GM12878 (cell line): ENCODE measurements around the gene RPRD1A. TPM values are rescaled to one million over a fixed set of nuclear protein-coding genes. Genes with fewer than 3 reads are reported as not detected.

ENCODE experiments used
- ATAC-seq: fragments of 200-7000 bp; cut with Tn5 transposase; 3 replicates; pipeline ENCODE4 v1.9.1; 2020; ENCODE audit warnings: mild to moderate bottlenecking, moderate library complexity
- BruUV-seq: library from RNA; stranded (reverse); fragments of 400-500 nt; replicated peaks from 2 replicates; lab custom pipeline; 2021; lab: Mats Ljungman, UMichigan
- CTCF ChIA-PET: fragments of 300-600 bp; sonication (Branson Sonifier 250); formaldehyde crosslinking; extraction: SDS; loops from one replicate; lab custom pipeline; 2021; ENCODE audit warnings: inconsistent platforms; lab: Yijun Ruan, JAX
- POLR2A ChIA-PET: fragments of 350-600 bp; formaldehyde crosslinking; extraction: SDS; loops from one replicate; lab custom pipeline; 2021; ENCODE audit warnings: inconsistent platforms; lab: Charles Lee
- RAD21 ChIA-PET: fragments of 300-600 bp; sonication (Branson Sonifier 250); formaldehyde crosslinking; loops from one replicate; lab custom pipeline; 2023; ENCODE audit warnings: antibody characterized with exemption; ENCODE audit not compliant: unreplicated experiment; lab: Charles Lee
- SMC1A ChIA-PET: fragments of 300-600 bp; sonication (Branson Sonifier 250); formaldehyde crosslinking; loops from one replicate; lab custom pipeline; 2023; ENCODE audit not compliant: unreplicated experiment, uncharacterized antibody; lab: Charles Lee
- DNase-seq: peaks from one replicate; pipeline ENCODE4 v3.0.0-alpha.2; 2011; ENCODE audit warnings: low read depth, low spot score
- FAIRE-seq: peaks from 3 replicates; lab custom pipeline; 2011; peaks lifted over from hg19 to GRCh38; lab: Jason Lieb, UNC
- H2AFZ ChIP-seq: 2 replicates; pipeline ENCODE4 v1.6.0; 2011; ENCODE audit warnings: low read depth, low read length, control low read depth; ENCODE audit not compliant: control insufficient read depth
- H3K27ac ChIP-seq: 2 replicates; pipeline ENCODE4 v1.5.1; 2011; ENCODE audit warnings: control low read depth; ENCODE audit not compliant: control insufficient read depth, insufficient read depth
- H3K27me3 ChIP-seq, 2 experiments: replicated peaks in 1 of 2; 2 replicates each; pipeline versions ENCODE4 v1.6.0 to v1.6.1; 2011; ENCODE audit warnings: low read length in 1 of 2; ENCODE audit not compliant: control insufficient read depth in 2 of 2, insufficient read depth in 2 of 2
- H3K36me3 ChIP-seq, 2 experiments: 2 replicates each; pipeline ENCODE4 v1.5.1; 2011; ENCODE audit warnings: low read length in 1 of 2; ENCODE audit not compliant: control insufficient read depth in 2 of 2, insufficient read depth in 2 of 2
- H3K4me1 ChIP-seq: 2 replicates; pipeline ENCODE4 v1.6.1; 2011; ENCODE audit warnings: mild to moderate bottlenecking, low read length, moderate library complexity, mixed read lengths; ENCODE audit not compliant: control insufficient read depth, insufficient read depth
- H3K4me2 ChIP-seq: 2 replicates; pipeline ENCODE4 v1.6.0; 2011; ENCODE audit warnings: control low read depth; ENCODE audit not compliant: control insufficient read depth, insufficient read depth
- H3K4me3 ChIP-seq: fragments of 200-600 bp; sonication (generic); 2 replicates; pipeline ENCODE4 v1.5.1; 2016
- H3K79me2 ChIP-seq: 2 replicates; pipeline ENCODE4 v1.6.0; 2011; ENCODE audit warnings: low read length; ENCODE audit not compliant: control insufficient read depth, insufficient read depth
- H3K9ac ChIP-seq: 2 replicates; pipeline ENCODE4 v1.8.0; 2011; ENCODE audit warnings: low read length, control low read depth, mixed read lengths; ENCODE audit not compliant: control insufficient read depth, insufficient read depth
- H3K9me3 ChIP-seq: replicated peaks from 3 replicates; pipeline ENCODE4 v1.5.1; 2011; ENCODE audit warnings: mild to moderate bottlenecking, low read length; ENCODE audit not compliant: control insufficient read depth, insufficient read depth
- H4K20me1 ChIP-seq: 2 replicates; pipeline ENCODE4 v1.6.0; 2011; ENCODE audit not compliant: control insufficient read depth, insufficient read depth
- BMI1 ChIP-seq: fragments of 450-650 bp; IDR thresholded peaks from 2 replicates; pipeline ENCODE4 v1.6.1; 2016; ENCODE audit warnings: mild to moderate bottlenecking, moderate library complexity, borderline replicate concordance
- CBX5 ChIP-seq: sonication (generic); IDR thresholded peaks from 2 replicates; pipeline ENCODE4 v1.6.1; 2016; ENCODE audit warnings: low read depth, moderate library complexity, mild to moderate bottlenecking, inconsistent platforms
- CREM ChIP-seq: IDR thresholded peaks from 2 replicates; pipeline ENCODE4 v1.6.1; 2014; ENCODE audit warnings: antibody characterized with exemption, low read depth
- CTCF ChIP-seq, 3 experiments: IDR thresholded peaks in 2 of 3; conservative IDR thresholded peaks in 1 of 3; 2 replicates each; pipeline ENCODE4 v1.5.1; 2011; ENCODE audit warnings: low read depth in 3 of 3, low read length in 3 of 3, mild to moderate bottlenecking in 3 of 3, control low read depth in 2 of 3, moderate library complexity in 2 of 3, inconsistent platforms in 1 of 3, mixed read lengths in 1 of 3; ENCODE audit not compliant: control insufficient read depth in 2 of 3, insufficient read depth in 1 of 3; ENCODE audit errors: extremely low read depth in 1 of 3
- EZH2 ChIP-seq: IDR thresholded peaks from 2 replicates; pipeline ENCODE4 v1.6.1; 2012; ENCODE audit warnings: low read depth, mild to moderate bottlenecking, control low read depth, inconsistent platforms, low read length, borderline replicate concordance; ENCODE audit not compliant: control insufficient read depth
- KAT2A ChIP-seq: conservative IDR thresholded peaks from 2 replicates; pipeline ENCODE4 v1.6.1; 2011; ENCODE audit warnings: low read depth, low read length; ENCODE audit not compliant: control insufficient read depth
- KDM1A ChIP-seq: fragments of 200-600 bp; sonication (generic); IDR thresholded peaks from 2 replicates; pipeline ENCODE4 v1.6.1; 2016; ENCODE audit warnings: borderline replicate concordance
- NFIC ChIP-seq: IDR thresholded peaks from 2 replicates; pipeline ENCODE4 v1.6.1; 2012; ENCODE audit warnings: low read depth, mild to moderate bottlenecking, inconsistent platforms, low read length, moderate library complexity
- PKNOX1 ChIP-seq: fragments of 450-650 bp; IDR thresholded peaks from 2 replicates; pipeline ENCODE4 v1.6.1; 2016; ENCODE audit warnings: mild to moderate bottlenecking
- POLR2AphosphoS2 ChIP-seq: IDR thresholded peaks from 2 replicates; pipeline ENCODE4 v1.6.1; 2011; ENCODE audit warnings: low read depth, mild to moderate bottlenecking, low read length, improper control_type of control experiment, moderate library complexity
- RB1 ChIP-seq: fragments of 450-650 bp; formaldehyde crosslinking; IDR thresholded peaks from 2 replicates; pipeline ENCODE4 v1.6.1; 2017; ENCODE audit warnings: mild to moderate bottlenecking, borderline replicate concordance
- RBBP5 ChIP-seq: fragments of 200-600 bp; sonication (generic); conservative IDR thresholded peaks from 2 replicates; pipeline ENCODE4 v1.6.1; 2016
- USF2 ChIP-seq: IDR thresholded peaks from 2 replicates; pipeline ENCODE4 v1.6.1; 2011; ENCODE audit warnings: low read depth, low read length, improper control_type of control experiment, borderline replicate concordance
- WGBS: methylation state at CpG from one replicate; pipeline ENCODE4 v1.1.6; 2016; ENCODE audit warnings: low lambda C conversion rate; ENCODE audit not compliant: insufficient replicate concordance, insufficient coverage; ENCODE audit errors: missing lambda C conversion rate; 5-methylcytosine and 5-hydroxymethylcytosine counted together
- in situ Hi-C: fragments of 300-500 bp; cut with MboI; formaldehyde crosslinking; loops from 9 replicates; pipeline ENCODE4 v1.14.3; 2018; ENCODE audit warnings: mixed read lengths
- intact Hi-C: fragments of 100-400 bp; cut with micrococcal nuclease; formaldehyde crosslinking; loops from one replicate; pipeline ENCODE4 v1.14.2; 2022; ENCODE audit not compliant: unreplicated experiment
- polyA plus RNA-seq, 11 experiments: library from polyadenylated mRNA; depleted of rRNA in 4 of 11; unstranded in 6 of 11; stranded (reverse) in 5 of 11; fragments of >200 nt; fragmentation: Nextera tagmentation in 4 of 11; fragmentation: Illumina TruSeq in 1 of 11; extraction: Ambion mirVana in 4 of 11; extraction: Trizol in 1 of 11; gene quantifications; 1 replicate in 1 of 11; 2 replicates in 10 of 11; pipeline versions ENCODE4 v1.2.1 to v1.2.3, GENCODE V29; 2011 to 2016; ENCODE audit warnings: inconsistent platforms in 2 of 11, missing spikeins in 2 of 11, low read depth in 1 of 11
- total RNA-seq, 4 experiments: library from RNA; depleted of rRNA in 3 of 4; stranded (reverse); fragments of >200 nt in 3 of 4; fragmentation: Illumina TruSeq in 1 of 4; extraction: Trizol in 1 of 4; gene quantifications; 2 replicates each; pipeline versions ENCODE4 v1.2.1 to v1.2.3, GENCODE V29; 2013 to 2021

The RPRD1A gene
- total and polyA plus RNA-seq, 10 of the 15 experiments (the other 5 are each of a cell fraction or from before 2014, with no cell fraction given): 16.2 to 66.2 (median 36.2) TPM

GRCh38 chr18:35962320-35962719 is 105.0 kb downstream of the RPRD1A start:
- H4K20me1 ChIP-seq: no peaks in the 10 kb centered on the region
- CTCF ChIA-PET: interaction anchor here (1.2 kb wide), 1 partner anchor 11 kb away, joined by 3 read pairs; no protein-coding TSS in a partner anchor
- H3K4me3 ChIP-seq: no peak overlapping the region
- H3K79me2 ChIP-seq: no peaks in the 10 kb centered on the region
- intact Hi-C loops (no loop called here), in situ Hi-C loops (no loop called here)
- no peaks in the 10 kb centered on the region for H3K4me1 ChIP-seq
- H3K27ac ChIP-seq: no peak overlapping the region
- BruUV-seq: no TSS peak
- TF ChIP-seq RB1: no peak
- TF ChIP-seq USF2: no peak
- no peak for TF ChIP-seq POLR2AphosphoS2
- TF ChIP-seq CBX5: no peak
- no peak for TF ChIP-seq NFIC
- no peak for TF ChIP-seq CREM
- RAD21 ChIA-PET: no interaction called here
- SMC1A ChIA-PET: no interaction called here
- no peak overlapping the region for H3K9ac ChIP-seq
- FAIRE-seq (no peak), DNase-seq (no peak), ATAC-seq (no peak)
- H3K9me3 ChIP-seq: no peaks in the 10 kb centered on the region
- POLR2A ChIA-PET: no interaction called here
- H3K36me3 ChIP-seq: no peaks in the 10 kb centered on the region
- no peak overlapping the region for H2AFZ ChIP-seq
- WGBS: 89% methylated on average over 2 of the region's 2 CpGs
- no peaks in the 10 kb centered on the region for H3K27me3 ChIP-seq
- H3K4me2 ChIP-seq: no peak overlapping the region

- WGBS: 49% methylated on average over 3 of the region's 3 CpGs
- RAD21 ChIA-PET: no interaction called here
- Histone ChIP-seq H3K36me3 (no peaks in the 10 kb centered on the region), H2AFZ (no peak overlapping the region), H3K4me3 (no peak overlapping the region), H3K79me2 (no peaks in the 10 kb centered on the region), H3K4me1 (no peaks in the 10 kb centered on the region), H3K27me3 (no peaks in the 10 kb centered on the region), H3K4me2 (no peak overlapping the region), H4K20me1 (no peaks in the 10 kb centered on the region), H3K9ac (no peak overlapping the region), H3K27ac (no peak overlapping the region), H3K9me3 (no peaks in the 10 kb centered on the region)
- intact Hi-C loops (no loop called here), in situ Hi-C loops (loop anchor here (10.0 kb wide), 1 partner anchor 551 kb away; no protein-coding TSS in a partner anchor)
- no peak for DNase-seq
- POLR2A ChIA-PET: no interaction called here
- CTCF ChIA-PET: no interaction called here
- TF ChIP-seq KAT2A (no peak), CTCF (IDR thresholded peaks at IDR 0.05 in 2 of 3, conservative IDR thresholded peaks at IDR 0.05 in 1 of 3; ENCODE audit: control insufficient read depth in 2 of 3, extremely low read depth in 1 of 3, insufficient read depth in 1 of 3, low read depth in 3 of 3, low read length in 3 of 3) (no peak), EZH2 (no peak), BMI1 (no peak), NFIC (no peak), RBBP5 (no peak), PKNOX1 (no peak), KDM1A (no peak)
- no peak for ATAC-seq
- SMC1A ChIA-PET: no interaction called here
- no TSS peak for BruUV-seq
- FAIRE-seq: no peak
These were observed 111.1 kb downstream of the RPRD1A start for GRCh38 chr18:35956226-35956625.
